ENCODE measurements around the gene PPP1R1A.
A peak's percentile ranks its signal among the peaks of the same experiment; 100 is the strongest.

Gene PPP1R1A

DNA sequence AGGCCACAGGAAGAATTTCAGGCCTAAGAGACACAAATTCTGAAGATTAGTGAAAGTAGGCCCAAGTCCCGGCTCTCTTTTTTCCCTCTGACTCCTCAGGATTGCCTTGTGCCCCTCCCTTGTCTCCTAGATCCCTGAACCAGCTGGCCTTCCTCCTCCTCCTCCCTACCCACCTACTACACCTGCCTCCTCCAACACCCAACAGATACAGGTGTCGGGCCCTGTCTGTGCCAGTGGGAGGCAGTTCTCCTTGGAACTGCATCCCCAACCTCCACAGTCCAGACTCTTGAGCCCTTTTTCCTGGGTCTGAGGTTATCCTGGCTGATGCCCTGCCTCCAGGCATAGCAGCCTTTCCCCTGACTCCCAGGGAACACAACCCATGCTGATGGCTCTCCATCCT lies 1.8 kb downstream of the PPP1R1A start:
- Histone ChIP-seq H3K27me3 (ENCODE audit: insufficient read depth, poor library complexity, severe bottlenecking) (peaks cover 28% of the 10 kb centered on the region), H3K36me3 (ENCODE audit: low read depth) (no peaks in the 10 kb centered on the region), H3K4me3 (ENCODE audit: severe bottlenecking) (no peak overlapping the region), H3K4me1 (ENCODE audit: insufficient read depth, poor library complexity, severe bottlenecking) (no peaks in the 10 kb centered on the region), H3K27ac (ENCODE audit: poor library complexity, severe bottlenecking) (no peak overlapping the region), H3K9me3 (ENCODE audit: severe bottlenecking) (no peaks in the 10 kb centered on the region)
- no peak for DNase-seq (ENCODE audit: low spot score)
- ATAC-seq (ENCODE audit: low read depth): peak; percentile 10; the same call in 1 of the 3 replicates
- TF ChIP-seq CTCF (IDR thresholded peaks at IDR 0.05; ENCODE audit: poor library complexity, severe bottlenecking): no peak

GRCh38 chr12:54585243-54585642 lies 3.2 kb downstream of the PPP1R1A start:
- Histone ChIP-seq H3K4me1 (ENCODE audit: insufficient read depth, poor library complexity, severe bottlenecking) (no peaks in the 10 kb centered on the region), H3K4me3 (ENCODE audit: severe bottlenecking) (no peak overlapping the region), H3K36me3 (ENCODE audit: low read depth) (no peaks in the 10 kb centered on the region), H3K27me3 (ENCODE audit: insufficient read depth, poor library complexity, severe bottlenecking) (peaks cover 28% of the 10 kb centered on the region), H3K27ac (ENCODE audit: poor library complexity, severe bottlenecking) (no peak overlapping the region), H3K9me3 (ENCODE audit: severe bottlenecking) (no peaks in the 10 kb centered on the region)
- DNase-seq (ENCODE audit: low spot score) (no peak), ATAC-seq (ENCODE audit: low read depth) (no peak)
- no peak for TF ChIP-seq CTCF (IDR thresholded peaks at IDR 0.05; ENCODE audit: poor library complexity, severe bottlenecking)

GRCh38 chr12:54584128-54584527 lies 4.3 kb downstream of the PPP1R1A start:
- H3K9me3 ChIP-seq (ENCODE audit: severe bottlenecking): no peaks in the 10 kb centered on the region
- ATAC-seq (ENCODE audit: low read depth) (no peak), DNase-seq (ENCODE audit: low spot score) (no peak)
- no peak overlapping the region for H3K4me3 ChIP-seq (ENCODE audit: severe bottlenecking)
- TF ChIP-seq CTCF (IDR thresholded peaks at IDR 0.05; ENCODE audit: poor library complexity, severe bottlenecking): no peak
- H3K27ac ChIP-seq (ENCODE audit: poor library complexity, severe bottlenecking): no peak overlapping the region
- peaks cover 24% of the 10 kb centered on the region for H3K27me3 ChIP-seq (ENCODE audit: insufficient read depth, poor library complexity, severe bottlenecking)
- no peaks in the 10 kb centered on the region for H3K4me1 ChIP-seq (ENCODE audit: insufficient read depth, poor library complexity, severe bottlenecking)
- H3K36me3 ChIP-seq (ENCODE audit: low read depth): no peaks in the 10 kb centered on the region

- no peaks in the 10 kb centered on the region for H3K36me3 ChIP-seq (ENCODE audit: low read depth)
- no peak overlapping the region for H3K4me3 ChIP-seq (ENCODE audit: severe bottlenecking)
- H3K4me1 ChIP-seq (ENCODE audit: insufficient read depth, poor library complexity, severe bottlenecking): no peaks in the 10 kb centered on the region
- TF ChIP-seq CTCF (IDR thresholded peaks at IDR 0.05; ENCODE audit: poor library complexity, severe bottlenecking): no peak
- no peak for DNase-seq (ENCODE audit: low spot score)
- no peaks in the 10 kb centered on the region for H3K9me3 ChIP-seq (ENCODE audit: severe bottlenecking)
- H3K27ac ChIP-seq (ENCODE audit: poor library complexity, severe bottlenecking): no peak overlapping the region
- peaks cover 20% of the 10 kb centered on the region for H3K27me3 ChIP-seq (ENCODE audit: insufficient read depth, poor library complexity, severe bottlenecking)
- ATAC-seq (ENCODE audit: low read depth): no peak
Measured at GRCh38 chr12:54583726-54584125, 4.7 kb downstream of the PPP1R1A start.

DNA sequence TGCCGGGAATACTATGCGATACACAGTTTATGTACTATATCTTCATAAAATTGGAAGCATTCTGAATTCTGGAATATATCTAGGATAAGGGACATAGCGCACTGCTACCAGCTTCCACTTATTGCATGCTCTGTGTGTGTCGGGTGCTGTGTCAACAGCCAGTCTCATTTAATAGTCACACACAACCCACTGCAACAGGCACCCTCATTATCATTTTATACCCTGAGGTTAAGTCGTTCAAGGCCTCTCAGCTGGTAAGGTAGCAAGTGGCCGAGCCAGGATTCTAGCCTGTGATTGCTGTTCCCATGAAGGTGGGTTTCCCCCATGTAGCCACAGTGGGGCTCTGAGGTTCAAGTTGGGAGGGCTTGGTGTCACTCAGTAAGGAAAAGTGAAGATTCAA lies 7.0 kb downstream of the PPP1R1A start:
- Histone ChIP-seq H3K9me3 (ENCODE audit: severe bottlenecking) (no peaks in the 10 kb centered on the region), H3K27ac (ENCODE audit: poor library complexity, severe bottlenecking) (no peak overlapping the region), H3K4me1 (ENCODE audit: insufficient read depth, poor library complexity, severe bottlenecking) (no peaks in the 10 kb centered on the region), H3K27me3 (ENCODE audit: insufficient read depth, poor library complexity, severe bottlenecking) (no peaks in the 10 kb centered on the region), H3K36me3 (ENCODE audit: low read depth) (no peaks in the 10 kb centered on the region), H3K4me3 (ENCODE audit: severe bottlenecking) (no peak overlapping the region)
- DNase-seq (ENCODE audit: low spot score) (no peak), ATAC-seq (ENCODE audit: low read depth) (no peak)
- no peak for TF ChIP-seq CTCF (IDR thresholded peaks at IDR 0.05; ENCODE audit: poor library complexity, severe bottlenecking)

Data from RWPE2 (cell line).